ENCODE measurements around the gene C20orf204. TPM values are rescaled to one million over a fixed set of nuclear protein-coding genes. Genes with fewer than 3 reads are reported as not detected.

The C20orf204 gene
- total RNA-seq, 2 donors from 2014 or later, result 4.0 to 4.1 TPM

DNA sequence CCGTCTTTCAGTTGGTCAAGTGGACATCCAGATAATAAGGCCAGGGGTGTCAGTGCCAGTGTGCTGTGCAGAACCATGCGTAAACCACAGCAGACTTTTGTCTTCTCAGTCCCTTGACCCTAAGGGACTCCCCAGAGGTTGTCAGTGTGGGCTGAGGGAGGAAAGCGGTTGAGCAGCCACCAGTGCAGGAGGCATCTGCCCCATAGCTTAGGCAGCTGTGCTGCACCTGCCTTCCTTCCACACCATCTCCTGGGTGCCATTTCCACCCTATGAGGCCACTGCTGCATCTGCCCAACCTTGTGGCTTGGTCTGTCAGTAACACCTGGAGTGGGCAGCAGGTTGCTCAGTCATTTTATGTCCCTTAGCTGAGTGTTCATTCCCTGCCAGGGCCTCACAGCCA is 29.1 kb upstream of the C20orf204 start:
- WGBS, 2 experiments (ENCODE audit: insufficient coverage in 1 of 2, insufficient read length in 1 of 2), result 93 to 96% methylated on average over 1 to 3 of the region's 3 CpGs
- H3K36me3 ChIP-seq (ENCODE audit: control insufficient read depth, insufficient read depth, low read length), result peaks cover 77% of the 10 kb centered on the region
- H3K27me3 ChIP-seq (ENCODE audit: control insufficient read depth, insufficient read depth, low read length, poor library complexity, severe bottlenecking), result no peaks in the 10 kb centered on the region
- DNase-seq, result no peak
- H3K4me3 Mint-ChIP-seq, result no peak overlapping the region
- no peaks in the 10 kb centered on the region for H3K4me1 Mint-ChIP-seq
- H3K27ac ChIP-seq (ENCODE audit: low read depth, low read length), result no peak overlapping the region
- peaks cover 81% of the 10 kb centered on the region for H3K36me3 Mint-ChIP-seq (ENCODE audit: low read depth)
- peaks cover 14% of the 10 kb centered on the region for H3K9me3 ChIP-seq (ENCODE audit: control insufficient read depth, low read length)
- H3K4me1 ChIP-seq (ENCODE audit: control insufficient read depth, insufficient read depth, low read length), result no peaks in the 10 kb centered on the region
- no peak overlapping the region for H3K27ac Mint-ChIP-seq
- no peak overlapping the region for H3K9ac ChIP-seq (ENCODE audit: extremely low read depth, low read length, poor library complexity, severe bottlenecking)
- no peak for TF ChIP-seq CTCF (conservative IDR thresholded peaks at IDR 0.05)
- no peaks in the 10 kb centered on the region for H3K27me3 Mint-ChIP-seq (ENCODE audit: insufficient read depth)
- no peak overlapping the region for H3K4me3 ChIP-seq (ENCODE audit: low read length)
- peaks cover 11% of the 10 kb centered on the region for H3K9me3 Mint-ChIP-seq

GRCh38 chr20:64009811-64010387 is 26.1 kb upstream of the C20orf204 start:
- H3K27ac Mint-ChIP-seq, result no peak overlapping the region
- H3K36me3 ChIP-seq (ENCODE audit: control insufficient read depth, insufficient read depth, low read length), result peaks cover 72% of the 10 kb centered on the region
- no peaks in the 10 kb centered on the region for H3K4me1 ChIP-seq (ENCODE audit: control insufficient read depth, insufficient read depth, low read length)
- no peak overlapping the region for H3K9ac ChIP-seq (ENCODE audit: extremely low read depth, low read length, poor library complexity, severe bottlenecking)
- H3K4me3 Mint-ChIP-seq, result no peak overlapping the region
- no peak overlapping the region for H3K27ac ChIP-seq (ENCODE audit: low read depth, low read length)
- H3K36me3 Mint-ChIP-seq (ENCODE audit: low read depth), result peaks cover 75% of the 10 kb centered on the region
- no peaks in the 10 kb centered on the region for H3K27me3 Mint-ChIP-seq (ENCODE audit: insufficient read depth)
- WGBS, 2 experiments (ENCODE audit: insufficient coverage in 1 of 2, insufficient read length in 1 of 2), result 90 to 94% methylated on average over 10 to 13 of the region's 13 CpGs
- no peaks in the 10 kb centered on the region for H3K4me1 Mint-ChIP-seq
- no peak for TF ChIP-seq CTCF (conservative IDR thresholded peaks at IDR 0.05)
- no peak for DNase-seq
- H3K4me3 ChIP-seq (ENCODE audit: low read length), result no peak overlapping the region
- H3K9me3 Mint-ChIP-seq, result peaks cover 11% of the 10 kb centered on the region
- H3K9me3 ChIP-seq (ENCODE audit: control insufficient read depth, low read length), result peaks cover 14% of the 10 kb centered on the region
- H3K27me3 ChIP-seq (ENCODE audit: control insufficient read depth, insufficient read depth, low read length, poor library complexity, severe bottlenecking), result no peaks in the 10 kb centered on the region

DNA sequence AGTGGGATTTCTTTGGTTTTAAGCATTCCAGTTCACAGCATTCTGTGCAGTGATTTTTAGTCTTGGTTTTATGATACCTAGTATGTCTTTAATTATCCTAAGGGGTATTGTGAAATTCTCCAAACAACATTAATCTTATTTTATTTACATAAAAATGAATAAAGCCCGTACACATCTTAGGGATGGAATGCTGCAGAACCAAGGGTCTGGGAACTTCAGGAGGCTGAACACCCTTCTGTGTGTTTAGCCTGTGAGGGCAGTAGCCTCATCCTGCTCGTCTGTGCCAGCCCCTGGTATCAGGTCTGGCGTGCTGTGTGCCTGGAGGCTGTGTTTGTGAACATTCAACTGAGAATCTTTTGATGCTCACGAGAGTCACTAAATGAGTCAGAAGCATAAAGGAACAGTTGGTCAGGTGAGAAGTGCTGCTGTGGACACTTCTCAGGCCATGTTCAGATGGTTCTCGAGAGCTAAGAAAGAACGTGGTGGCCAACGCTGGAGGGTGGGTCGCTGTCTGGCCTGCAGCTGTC is 25.2 kb upstream of the C20orf204 start:
- no peak for TF ChIP-seq CTCF (conservative IDR thresholded peaks at IDR 0.05)
- no peak overlapping the region for H3K4me3 Mint-ChIP-seq
- Histone ChIP-seq H3K9ac (ENCODE audit: extremely low read depth, low read length, poor library complexity, severe bottlenecking) (no peak overlapping the region), H3K27me3 (ENCODE audit: control insufficient read depth, insufficient read depth, low read length, poor library complexity, severe bottlenecking) (no peaks in the 10 kb centered on the region), H3K27ac (ENCODE audit: low read depth, low read length) (no peak overlapping the region), H3K36me3 (ENCODE audit: control insufficient read depth, insufficient read depth, low read length) (peaks cover 72% of the 10 kb centered on the region), H3K4me1 (ENCODE audit: control insufficient read depth, insufficient read depth, low read length) (no peaks in the 10 kb centered on the region), H3K4me3 (ENCODE audit: low read length) (no peak overlapping the region), H3K9me3 (ENCODE audit: control insufficient read depth, low read length) (peaks cover 14% of the 10 kb centered on the region)
- 91 to 96% methylated on average over 8 of the region's 8 CpGs for WGBS, 2 experiments (ENCODE audit: insufficient coverage in 1 of 2, insufficient read length in 1 of 2)
- no peaks in the 10 kb centered on the region for H3K4me1 Mint-ChIP-seq
- no peaks in the 10 kb centered on the region for H3K27me3 Mint-ChIP-seq (ENCODE audit: insufficient read depth)
- peaks cover 11% of the 10 kb centered on the region for H3K9me3 Mint-ChIP-seq
- H3K27ac Mint-ChIP-seq, result no peak overlapping the region
- H3K36me3 Mint-ChIP-seq (ENCODE audit: low read depth), result peaks cover 76% of the 10 kb centered on the region
- DNase-seq, result no peak
